EL (cell line): Measurements from ENCODE around the gene DOHH.
"Not testable (repeated sequence)": the region's sequence is repeated elsewhere in the genome, so short reads cannot be mapped to it uniquely, and the experiment has no call there.

Experiments used
- DNase-seq: peaks from one replicate; pipeline ENCODE4 v3.0.0-alpha.2; 2016

DOHH gene

DNA sequence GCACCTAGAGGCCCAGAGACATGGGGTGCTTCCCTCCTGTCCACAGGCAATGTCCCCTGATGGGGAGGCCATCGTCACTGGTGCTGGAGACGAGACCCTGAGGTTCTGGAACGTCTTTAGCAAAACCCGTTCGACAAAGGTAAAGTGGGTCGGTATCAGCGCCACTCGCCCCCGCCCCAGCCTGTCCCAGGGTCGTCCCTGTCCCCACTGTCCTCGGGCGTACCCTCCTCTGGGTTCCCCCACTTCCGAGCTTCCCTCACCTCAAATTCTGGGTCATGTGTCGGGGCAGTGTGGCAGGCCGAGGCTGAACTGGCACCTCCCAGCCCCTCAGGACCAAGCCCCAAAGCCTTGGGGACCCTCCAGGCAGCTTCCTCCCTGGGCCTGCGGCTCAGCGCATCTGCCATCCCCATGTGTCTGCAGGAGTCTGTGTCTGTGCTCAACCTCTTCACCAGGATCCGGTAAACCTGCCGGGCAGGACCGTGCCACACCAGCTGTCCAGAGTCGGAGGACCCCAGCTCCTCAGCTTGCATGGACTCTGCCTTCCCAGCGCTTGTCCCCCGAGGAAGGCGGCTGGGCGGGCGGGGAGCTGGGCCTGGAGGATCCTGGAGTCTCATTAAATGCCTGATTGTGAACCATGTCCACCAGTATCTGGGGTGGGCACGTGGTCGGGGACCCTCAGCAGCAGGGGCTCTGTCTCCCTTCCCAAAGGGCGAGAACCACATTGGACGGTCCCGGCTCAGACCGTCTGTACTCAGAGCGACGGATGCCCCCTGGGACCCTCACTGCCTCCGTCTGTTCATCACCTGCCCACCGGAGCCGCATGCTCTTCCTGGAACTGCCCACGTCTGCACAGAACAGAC, 34.1 kb upstream of the DOHH start:
- DNase-seq, result no peak

DNA sequence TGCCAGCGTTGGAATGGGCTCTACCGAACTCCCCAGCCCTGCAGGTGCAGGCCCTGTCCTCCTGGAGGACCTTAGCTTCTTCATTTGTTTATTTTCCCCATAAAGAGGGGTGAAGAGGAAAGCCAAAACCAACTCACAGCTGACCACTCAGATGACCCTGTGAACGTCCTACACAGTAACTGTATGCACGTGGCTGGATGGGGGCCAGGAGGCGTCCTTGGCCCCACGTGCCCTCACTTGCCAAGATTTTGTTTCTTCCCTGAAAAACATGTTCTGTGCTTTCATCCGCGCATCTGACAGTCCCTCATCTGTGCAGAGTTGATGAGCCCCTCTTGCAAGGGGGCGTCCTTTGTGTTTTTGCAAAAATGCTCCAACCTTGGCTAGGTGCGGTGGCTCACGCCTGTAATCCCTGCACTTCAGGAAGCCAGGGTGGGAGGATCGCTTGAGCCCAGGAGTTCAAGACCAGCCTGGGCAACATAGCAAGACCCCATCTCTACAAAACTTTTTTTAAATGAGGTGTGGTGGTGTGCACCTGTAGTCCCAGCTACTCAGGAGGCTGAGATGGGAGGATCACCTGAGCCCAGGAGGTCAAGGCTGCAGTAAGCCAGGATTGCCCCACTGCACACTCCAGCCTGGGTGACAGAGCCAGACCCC, 33.2 kb upstream of the DOHH start:
- DNase-seq, result no peak

DNA sequence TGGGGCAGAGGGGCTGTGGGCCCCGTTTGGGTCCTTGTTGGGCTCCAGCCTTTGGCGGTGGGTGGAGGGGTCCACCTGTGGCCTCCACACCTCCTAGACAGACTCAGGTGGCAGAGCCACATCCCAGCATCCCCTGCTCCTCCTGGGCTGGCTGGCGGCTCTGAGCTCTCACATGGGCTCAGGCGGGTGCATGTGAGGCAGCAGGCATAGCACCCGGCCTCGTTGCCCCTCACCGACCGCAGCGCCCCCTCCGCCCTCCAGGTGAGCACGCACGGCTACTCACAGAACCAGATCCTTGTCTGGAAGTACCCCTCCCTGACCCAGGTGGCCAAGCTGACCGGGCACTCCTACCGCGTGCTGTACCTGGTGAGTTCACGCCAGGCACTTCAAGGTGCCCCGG, 32.6 kb upstream of the DOHH start:
- no peak for DNase-seq

DNA sequence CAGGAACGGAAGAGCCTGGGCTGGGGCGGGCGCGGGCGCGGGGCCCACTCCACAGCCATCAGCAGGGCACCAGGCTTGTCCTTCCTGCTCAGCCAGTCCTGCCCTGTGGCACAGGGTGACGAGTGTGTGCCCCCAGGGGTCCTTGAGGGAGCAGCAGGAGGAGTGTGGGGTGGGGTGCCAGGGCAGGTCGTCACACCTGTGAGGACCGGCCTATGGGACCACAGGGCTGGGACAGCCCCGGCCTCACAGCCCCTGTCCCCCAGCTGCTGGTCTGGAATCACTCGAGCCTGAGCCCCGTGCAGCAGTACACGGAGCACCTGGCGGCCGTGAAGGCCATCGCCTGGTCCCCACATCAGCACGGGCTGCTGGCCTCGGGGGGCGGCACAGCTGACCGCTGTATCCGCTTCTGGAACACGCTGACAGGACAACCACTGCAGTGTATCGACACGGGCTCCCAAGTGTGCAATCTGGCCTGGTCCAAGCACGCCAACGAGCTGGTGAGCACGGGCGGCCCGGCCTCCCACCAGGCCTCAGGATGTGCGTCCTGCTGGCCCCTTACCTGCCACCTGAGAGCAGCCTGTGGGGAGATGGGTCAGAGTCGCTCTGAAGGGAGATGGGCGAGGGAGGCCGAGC, 31.8 kb upstream of the DOHH start:
- DNase-seq, result no peak

DNA sequence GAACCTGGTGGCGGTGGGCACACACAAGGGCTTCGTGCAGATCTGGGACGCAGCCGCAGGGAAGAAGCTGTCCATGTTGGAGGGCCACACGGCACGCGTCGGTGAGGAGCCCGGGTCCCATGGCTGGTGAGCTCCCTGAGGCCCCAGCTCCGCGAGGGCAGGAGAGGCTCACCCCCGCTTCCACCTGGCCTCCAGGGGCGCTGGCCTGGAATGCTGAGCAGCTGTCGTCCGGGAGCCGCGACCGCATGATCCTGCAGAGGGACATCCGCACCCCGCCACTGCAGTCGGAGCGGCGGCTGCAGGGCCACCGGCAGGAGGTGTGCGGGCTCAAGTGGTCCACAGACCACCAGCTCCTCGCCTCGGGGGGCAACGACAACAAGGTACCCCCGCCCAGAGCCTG, 31.2 kb upstream of the DOHH start:
- DNase-seq, result no peak

DNA sequence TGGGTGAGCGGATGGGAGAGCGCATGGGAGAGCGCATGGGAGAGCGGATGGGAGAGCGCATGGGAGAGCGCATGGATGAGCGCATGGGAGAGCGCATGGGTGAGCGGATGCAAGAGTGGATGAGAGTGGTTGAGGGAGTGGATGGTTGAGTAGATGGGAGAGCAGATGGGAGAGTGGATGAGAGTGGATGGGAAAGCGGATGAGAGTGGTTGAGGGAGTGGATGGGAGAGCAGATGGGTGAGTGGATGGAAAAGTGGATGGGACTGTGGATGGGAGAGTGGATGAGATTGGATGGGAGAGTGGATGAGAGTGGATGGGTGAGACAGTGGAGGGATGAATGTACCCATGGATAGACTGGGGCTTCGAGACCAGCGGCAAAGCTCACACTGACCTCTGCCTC, 29.9 kb upstream of the DOHH start:
- DNase-seq, result no peak

DNA sequence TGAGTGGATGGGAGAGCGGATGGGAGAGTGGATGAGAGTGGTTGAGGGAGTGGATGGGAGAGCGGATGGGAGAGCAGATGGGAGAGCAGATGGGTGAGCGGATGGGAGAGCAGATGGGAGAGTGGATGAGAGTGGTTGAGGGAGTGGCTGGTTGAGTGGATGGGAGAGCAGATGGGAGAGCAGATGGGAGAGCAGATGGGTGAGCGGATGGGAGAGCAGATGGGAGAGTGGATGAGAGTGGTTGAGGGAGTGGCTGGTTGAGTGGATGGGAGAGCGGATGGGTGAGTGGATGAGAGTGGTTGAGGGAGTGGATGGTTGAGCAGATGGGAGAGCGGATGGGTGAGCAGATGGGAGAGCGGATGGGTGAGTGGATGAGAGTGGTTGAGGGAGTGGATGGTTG, 28.8 kb upstream of the DOHH start:
- not testable (repeated sequence) for DNase-seq

DNA sequence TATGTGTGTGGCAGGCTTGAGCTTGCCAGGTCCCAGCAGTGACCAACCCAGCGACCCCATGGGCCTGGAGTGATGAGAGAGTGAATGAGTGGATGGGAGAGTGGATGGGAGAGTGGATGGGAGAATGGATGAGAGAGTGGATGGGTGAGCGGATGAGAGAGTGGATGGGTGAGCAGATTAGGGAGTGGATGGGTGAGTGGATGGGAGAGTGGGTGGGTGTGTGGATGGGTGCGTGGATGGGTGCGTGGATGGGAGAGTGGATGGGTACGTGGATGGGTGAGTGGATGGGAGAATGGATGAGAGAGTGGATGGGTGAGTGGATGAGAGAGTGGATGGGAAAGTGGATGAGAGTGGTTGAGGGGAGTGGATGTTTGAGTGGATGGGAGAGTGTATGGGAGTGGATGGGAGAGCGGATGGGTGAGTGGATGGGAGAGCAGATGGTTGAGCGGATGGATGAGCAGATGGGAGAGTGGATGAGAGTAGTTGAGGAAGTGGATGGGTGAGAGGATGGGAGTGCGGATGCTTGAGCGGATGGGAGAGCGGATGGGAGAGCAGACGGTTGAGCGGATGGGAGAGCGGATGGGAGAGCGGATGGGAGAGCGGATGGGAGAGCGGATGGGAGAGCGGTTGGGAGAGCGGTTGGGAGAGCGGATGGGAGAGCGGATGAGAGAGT, 28.2 kb upstream of the DOHH start:
- no peak for DNase-seq

DNA sequence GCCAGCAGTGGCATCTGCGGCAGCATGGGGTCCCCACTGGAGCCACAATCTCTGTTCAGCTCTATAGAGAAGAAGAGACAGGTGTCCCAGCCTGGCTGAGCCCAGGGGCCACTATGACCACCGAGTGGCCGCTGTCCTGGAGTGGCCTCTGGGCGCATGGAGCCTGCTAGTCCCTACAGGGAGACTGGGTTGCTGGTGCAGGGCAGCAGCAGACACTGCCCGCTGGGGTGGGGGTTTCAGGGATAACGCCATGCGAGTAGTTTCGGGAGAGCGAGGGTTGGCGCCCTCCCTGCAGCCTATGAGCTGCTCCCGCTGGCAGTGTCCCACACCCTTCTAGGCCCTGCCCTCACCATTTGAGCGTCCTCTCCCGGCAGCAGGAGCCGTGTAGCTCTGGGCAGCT, 27.6 kb upstream of the DOHH start:
- no peak for DNase-seq

DNA sequence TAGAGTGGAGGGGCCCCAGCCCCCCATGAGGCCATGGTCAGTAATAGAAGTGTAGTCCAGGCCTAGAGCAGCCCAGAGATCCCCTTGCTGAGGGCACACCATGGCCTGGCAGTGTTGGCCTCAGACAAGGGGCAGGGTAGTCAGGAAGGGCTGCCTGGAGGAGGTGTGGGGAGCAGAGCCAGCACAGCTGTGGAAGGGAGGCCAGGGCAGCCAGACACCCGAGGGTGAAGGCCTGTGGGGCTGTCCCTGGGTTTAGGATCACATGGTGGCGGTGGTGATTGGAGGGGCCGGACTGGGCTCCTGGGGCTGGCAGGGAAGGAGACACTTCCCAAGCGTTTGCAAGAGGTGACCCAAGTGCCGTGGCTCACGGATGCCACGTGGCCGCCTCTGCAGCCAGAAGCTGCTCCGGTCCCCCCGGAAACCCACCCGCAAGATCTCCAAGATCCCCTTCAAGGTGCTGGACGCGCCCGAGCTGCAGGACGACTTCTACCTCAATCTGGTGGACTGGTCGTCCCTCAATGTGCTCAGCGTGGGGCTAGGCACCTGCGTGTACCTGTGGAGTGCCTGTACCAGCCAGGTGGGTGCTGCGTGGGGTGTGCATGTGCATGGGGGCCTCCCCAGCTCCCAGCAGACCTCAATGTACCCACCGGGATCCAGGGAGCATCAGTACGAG, 26.9 kb upstream of the DOHH start:
- DNase-seq, result no peak

DNA sequence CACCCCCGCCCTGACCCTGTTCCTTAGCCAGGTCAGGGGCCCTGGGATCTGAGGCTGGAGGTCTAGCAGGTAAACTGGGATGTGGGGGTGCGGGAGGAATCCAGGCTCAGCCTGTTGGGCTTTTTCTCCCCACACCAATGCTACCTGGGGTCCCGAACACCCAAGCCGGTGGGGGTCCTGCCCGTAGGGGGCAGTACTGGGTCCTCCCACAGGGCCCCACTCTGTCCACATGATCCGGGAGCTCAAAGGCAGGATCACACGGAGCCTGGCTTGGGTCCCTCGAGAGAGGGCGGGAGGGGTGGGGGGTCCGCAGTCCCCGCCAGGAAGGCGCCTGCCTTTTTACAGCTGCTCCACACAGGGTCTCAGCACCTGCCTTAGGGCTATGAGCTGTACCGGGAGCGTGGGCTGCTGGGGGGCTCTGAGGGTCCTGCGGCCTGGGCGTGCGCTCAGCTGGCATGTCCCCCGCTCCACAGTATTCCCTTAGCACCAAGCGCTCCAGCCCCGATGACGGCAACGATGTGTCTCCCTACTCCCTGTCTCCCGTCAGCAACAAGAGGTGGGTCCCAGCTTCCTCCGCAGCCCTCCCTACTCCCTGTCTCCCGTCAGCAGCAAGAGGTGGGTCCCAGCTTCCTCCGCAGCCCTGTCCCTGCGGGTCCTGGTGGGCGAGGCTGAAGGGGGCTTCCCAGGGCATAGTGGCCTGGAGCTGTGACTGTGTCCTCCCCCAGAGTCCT, 26.2 kb upstream of the DOHH start:
- no peak for DNase-seq

DNA sequence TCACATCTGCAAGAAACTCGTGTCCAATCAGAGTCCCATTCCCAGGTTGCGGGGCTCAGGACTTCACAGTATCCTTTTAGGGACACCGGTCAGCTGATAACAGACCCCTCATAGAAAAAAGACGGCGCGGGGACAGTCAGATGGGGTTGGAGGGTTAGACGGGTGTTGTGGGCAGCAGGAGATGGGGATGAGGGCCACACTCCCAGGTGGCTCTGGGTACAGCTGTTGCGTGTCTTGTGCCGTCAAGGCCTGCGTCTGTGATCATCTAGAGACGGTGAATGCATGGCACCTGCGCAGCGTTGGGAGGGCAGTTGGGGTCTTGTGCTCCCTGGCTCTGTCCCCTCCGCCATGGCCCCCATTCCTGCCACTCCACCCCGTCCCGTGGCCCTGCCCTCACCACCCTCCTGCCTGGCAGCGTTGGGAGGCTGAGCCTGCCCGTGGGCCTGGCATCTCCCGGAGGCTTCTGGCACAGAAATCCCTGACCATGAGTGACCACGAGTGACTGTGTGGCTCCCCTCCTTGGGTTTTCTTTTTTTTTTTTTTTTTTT, 24.5 kb upstream of the DOHH start:
- no peak for DNase-seq

DNA sequence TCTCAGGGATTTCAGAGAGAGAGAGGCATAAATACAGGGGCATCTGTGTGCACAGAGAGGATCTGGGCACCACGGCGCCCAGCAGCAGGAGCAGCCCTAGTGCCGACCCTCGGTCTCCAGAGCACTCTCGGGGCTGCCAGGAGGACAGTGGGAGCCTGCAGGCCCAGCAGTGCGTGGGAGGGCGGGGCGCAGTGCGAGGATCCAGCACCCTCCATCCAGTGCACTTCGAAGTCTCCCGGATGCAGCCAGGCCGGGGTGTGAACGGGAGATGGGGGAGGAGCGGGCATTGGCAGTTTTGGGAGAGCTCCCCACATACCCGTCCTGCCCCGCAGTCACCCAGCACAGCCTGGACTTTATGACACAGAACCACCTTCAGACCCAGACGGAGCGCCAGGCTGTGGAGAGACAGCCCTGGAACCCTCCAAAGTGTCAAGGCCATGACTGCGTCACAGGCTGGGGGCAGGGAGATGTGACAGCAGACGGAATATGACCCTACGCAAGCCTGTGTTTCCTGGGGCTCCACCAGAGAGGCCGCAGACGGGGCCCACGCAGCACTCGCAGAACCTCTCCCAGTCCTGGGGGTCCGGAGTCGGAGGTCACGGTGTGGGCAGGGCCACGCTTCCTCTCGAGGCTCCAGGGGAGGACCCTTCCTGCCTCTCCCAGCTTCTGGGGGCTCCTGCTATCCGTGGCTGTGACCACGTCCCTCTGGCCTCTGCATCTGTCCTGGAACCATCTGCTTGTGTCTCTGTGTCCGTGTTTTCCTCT, 23.8 kb upstream of the DOHH start:
- no peak for DNase-seq

DNA sequence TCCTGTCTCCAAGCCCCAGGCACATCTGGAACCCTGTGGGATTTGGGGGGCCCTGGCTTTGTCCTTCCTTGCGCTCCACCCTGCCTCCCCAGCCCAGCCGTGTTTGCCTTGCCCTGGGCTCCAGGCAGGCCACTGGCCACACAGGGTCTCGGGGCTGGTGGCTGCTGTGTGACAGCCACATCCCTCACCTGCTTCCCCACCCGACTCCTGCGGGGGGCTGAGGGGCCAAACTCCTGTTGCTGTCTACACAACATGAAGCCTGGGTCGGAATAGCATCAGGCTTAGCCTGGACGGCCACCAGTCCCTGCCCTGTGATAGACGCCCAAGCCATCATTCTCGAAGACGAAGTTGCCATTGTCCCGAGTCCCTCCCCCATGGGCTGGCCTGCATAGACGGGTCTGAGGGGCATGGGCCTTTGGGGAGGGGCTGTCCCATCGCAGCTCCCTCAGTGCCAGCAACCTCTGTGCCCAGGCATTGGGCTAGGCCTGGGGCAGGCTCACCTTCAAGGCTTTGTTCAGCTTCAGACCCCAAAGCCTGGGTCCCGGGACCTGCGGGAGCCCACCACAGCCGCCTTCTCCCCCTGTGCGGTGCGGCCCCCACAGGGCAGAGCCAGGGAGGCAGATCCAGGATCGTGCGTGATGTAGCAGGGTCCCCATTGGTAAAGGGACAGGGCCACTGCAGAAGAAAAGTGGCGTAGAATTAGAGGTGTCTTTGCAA, 23.0 kb upstream of the DOHH start:
- DNase-seq, result no peak

DNA sequence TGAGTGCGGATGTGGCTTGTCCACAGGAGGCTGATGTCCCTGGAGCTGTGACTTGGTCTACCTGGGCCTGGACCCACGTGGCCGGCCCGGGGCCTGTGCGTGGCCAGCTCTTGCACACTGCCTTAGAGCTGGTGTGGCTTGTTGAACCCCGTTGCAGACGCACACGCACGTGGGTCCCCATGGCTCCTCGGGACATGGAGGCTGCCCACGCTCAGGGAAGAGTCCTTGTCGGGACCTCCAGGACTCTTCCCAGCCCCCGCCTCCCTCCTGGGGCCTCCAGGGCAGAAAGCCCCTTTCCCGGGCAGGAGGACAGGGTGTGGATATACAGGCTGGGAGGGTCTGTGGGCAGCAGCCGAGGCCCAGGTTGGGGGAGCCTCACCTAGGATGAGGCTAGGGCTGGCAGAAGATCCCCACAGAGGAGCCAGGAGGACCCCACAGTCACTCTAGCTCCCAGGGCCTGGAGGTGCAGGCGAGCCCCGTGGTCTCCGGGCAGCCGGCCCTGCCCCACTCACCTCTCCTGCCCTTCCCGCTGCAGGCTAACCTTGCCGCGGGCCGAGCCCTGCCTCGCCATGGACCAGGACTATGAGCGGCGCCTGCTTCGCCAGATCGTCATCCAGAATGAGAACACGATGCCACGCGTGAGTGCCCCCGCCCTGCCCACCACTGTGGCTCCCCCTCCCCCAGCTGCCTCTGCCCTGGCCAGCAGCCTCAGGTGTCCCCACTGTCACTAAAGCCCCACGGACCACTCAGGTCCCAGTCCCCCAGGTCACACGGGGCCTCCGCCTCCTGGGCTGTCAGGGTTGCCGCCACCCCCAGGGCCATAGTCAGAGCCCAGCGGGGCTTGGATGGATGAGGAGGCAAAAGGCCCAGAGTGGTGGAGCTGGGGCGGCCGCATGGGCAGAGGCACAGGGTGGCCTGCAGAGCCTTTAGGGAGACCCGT, 22.2 kb upstream of the DOHH start:
- no peak for DNase-seq

DNA sequence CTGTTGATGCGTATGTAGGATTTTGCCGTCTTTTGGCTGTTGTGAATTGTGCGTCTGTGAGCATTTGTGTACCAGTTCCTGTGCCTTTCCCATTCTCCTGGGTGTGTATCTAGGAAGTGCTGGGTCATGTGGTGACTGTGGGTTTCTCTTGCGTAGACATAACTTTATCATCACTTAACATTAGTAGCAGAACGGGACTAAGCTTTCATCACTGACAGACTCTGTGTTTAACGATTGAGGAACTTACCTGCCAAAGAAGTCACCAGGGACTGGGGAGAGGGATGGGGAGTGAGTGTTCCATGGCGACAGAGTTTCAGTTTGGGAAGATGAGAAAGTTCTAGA, 20.6 kb upstream of the DOHH start:
- DNase-seq, result no peak

DNA sequence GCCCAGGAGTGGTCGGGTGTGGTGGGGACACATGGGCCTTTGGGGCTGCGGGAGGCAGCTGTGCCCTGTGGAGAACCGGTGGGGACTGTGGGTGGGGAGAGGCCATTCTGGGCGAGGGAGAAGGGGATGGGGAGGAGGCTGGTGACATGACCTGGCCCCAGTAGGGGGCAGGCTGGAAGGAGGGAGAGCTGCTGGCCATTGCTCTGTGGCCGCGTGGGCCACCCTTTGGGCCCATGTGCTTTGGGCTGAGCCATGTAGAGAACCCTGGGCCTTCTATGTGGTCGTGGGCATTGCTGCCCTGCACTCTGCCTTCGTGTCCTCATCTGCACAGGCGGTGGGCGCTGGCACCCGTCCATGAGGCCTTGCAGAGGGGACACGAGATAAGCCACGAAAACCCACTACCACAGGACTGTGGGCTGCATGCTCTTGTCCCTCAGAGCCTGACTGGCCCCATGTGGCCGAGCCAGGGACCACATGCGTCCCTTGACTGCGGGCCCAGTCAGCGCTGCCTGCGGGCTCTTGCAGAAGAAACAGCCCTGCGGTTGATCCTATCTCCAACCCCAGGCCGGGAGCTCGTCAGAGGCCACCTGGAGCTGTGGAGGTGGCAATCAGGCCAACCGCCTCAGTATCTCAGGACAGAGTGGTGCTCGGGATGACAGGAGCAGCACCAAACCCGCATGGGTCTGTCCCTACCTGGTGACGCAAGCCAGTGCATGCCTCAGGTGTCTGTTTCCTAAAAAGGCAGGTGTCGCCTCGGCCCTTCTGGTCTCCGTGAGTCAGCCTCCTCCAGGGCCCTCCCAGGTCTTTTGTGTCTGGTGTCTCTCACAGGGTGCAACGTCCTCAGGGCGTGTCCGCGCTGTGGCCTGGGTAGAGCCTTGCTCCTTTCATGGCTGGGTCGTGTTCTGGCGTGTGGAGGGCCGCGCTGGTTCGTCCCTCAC, 20.0 kb upstream of the DOHH start:
- no peak for DNase-seq

DNA sequence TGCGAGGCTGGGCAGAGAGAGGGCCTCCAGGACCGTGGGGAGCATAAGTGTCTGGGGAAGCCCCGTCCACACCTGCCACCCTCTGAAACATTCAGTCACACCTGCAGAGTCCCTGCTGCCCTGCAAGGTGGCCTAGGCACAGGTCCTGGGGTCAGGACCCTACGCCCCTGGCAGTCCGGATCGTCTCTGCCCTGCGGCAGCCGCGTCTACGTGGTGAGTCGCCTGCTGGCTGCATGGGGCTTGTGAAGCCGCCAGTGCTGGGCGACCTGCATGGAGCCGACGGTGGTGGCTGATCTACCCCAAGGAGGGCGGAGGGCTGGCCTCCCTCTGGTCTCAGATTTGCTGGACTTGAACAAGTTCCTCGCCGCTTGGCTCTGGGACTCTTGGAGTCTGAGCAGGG, 18.7 kb upstream of the DOHH start:
- DNase-seq, result no peak
